HepG2 (cell line): ENCODE measurements around the gene DDX19B. TPM values are rescaled to one million over a fixed set of nuclear protein-coding genes. Genes with fewer than 3 reads are reported as not detected.

ENCODE experiments used
- EZH2 ChIP-seq: conservative IDR thresholded peaks from 2 replicates; pipeline ENCODE4 v1.6.1; 2012; ENCODE audit warnings: mild to moderate bottlenecking, low read depth, low read length, moderate library complexity
- FOXP4 ChIP-seq: sonication (generic); formaldehyde crosslinking; IDR thresholded peaks from 2 replicates; pipeline ENCODE4 v1.4.0; 2020; ENCODE audit warnings: missing genetic modification reagents
- GMEB1 ChIP-seq: sonication (generic); formaldehyde crosslinking; IDR thresholded peaks from 2 replicates; pipeline ENCODE4 v1.5.1; 2020; ENCODE audit warnings: missing genetic modification reagents, mild to moderate bottlenecking, borderline replicate concordance
- JDP2 ChIP-seq: sonication (generic); formaldehyde crosslinking; IDR thresholded peaks from 2 replicates; pipeline ENCODE4 v1.8.1; 2022; ENCODE audit warnings: missing genetic modification reagents, borderline replicate concordance
- MLLT10 ChIP-seq: sonication (generic); formaldehyde crosslinking; IDR thresholded peaks from 2 replicates; pipeline ENCODE4 v1.4.0; 2020; ENCODE audit warnings: missing genetic modification reagents
- NRL ChIP-seq: sonication (generic); formaldehyde crosslinking; IDR thresholded peaks from 2 replicates; pipeline ENCODE4 v1.5.0; 2020; ENCODE audit warnings: missing genetic modification reagents, mild to moderate bottlenecking, moderate library complexity, borderline replicate concordance
- RNF219 ChIP-seq: sonication (generic); formaldehyde crosslinking; IDR thresholded peaks from 2 replicates; pipeline ENCODE4 v1.5.0; 2020; ENCODE audit warnings: mild to moderate bottlenecking, missing genetic modification reagents
- SETDB1 ChIP-seq: sonication (generic); formaldehyde crosslinking; IDR thresholded peaks from 2 replicates; pipeline ENCODE4 v1.5.1; 2020; ENCODE audit warnings: missing genetic modification reagents, mild to moderate bottlenecking, borderline replicate concordance
- ZBTB33 ChIP-seq: sonication (generic); formaldehyde crosslinking; IDR thresholded peaks from 2 replicates; pipeline ENCODE4 v1.4.0; 2020; ENCODE audit warnings: missing genetic modification reagents
- ZBTB4 ChIP-seq: sonication (generic); formaldehyde crosslinking; IDR thresholded peaks from 2 replicates; pipeline ENCODE4 v1.4.0; 2020; ENCODE audit warnings: missing genetic modification reagents, mild to moderate bottlenecking, borderline replicate concordance
- ZNF138 ChIP-seq: sonication (generic); formaldehyde crosslinking; IDR thresholded peaks from 2 replicates; pipeline ENCODE4 v1.5.0; 2020; ENCODE audit warnings: mild to moderate bottlenecking, low read depth, missing genetic modification reagents
- ZNF292 ChIP-seq: sonication (generic); formaldehyde crosslinking; IDR thresholded peaks from 2 replicates; pipeline ENCODE4 v1.8.1; 2022; ENCODE audit warnings: mild to moderate bottlenecking, low read depth, missing genetic modification reagents, borderline replicate concordance
- ZNF335 ChIP-seq: sonication (generic); formaldehyde crosslinking; IDR thresholded peaks from 2 replicates; pipeline ENCODE4 v1.4.0; 2020; ENCODE audit warnings: missing genetic modification reagents
- ZNF430 ChIP-seq: sonication (generic); formaldehyde crosslinking; IDR thresholded peaks from 2 replicates; pipeline ENCODE4 v1.9.0; 2021; ENCODE audit warnings: mild to moderate bottlenecking, missing genetic modification reagents
- ZNF567 ChIP-seq: sonication (generic); formaldehyde crosslinking; IDR thresholded peaks from 2 replicates; pipeline ENCODE4 v1.8.1; 2023; ENCODE audit warnings: mild to moderate bottlenecking, missing genetic modification reagents, borderline replicate concordance
- ZNF678 ChIP-seq: sonication (generic); formaldehyde crosslinking; IDR thresholded peaks from 2 replicates; pipeline ENCODE4 v1.4.0; 2020; ENCODE audit warnings: mild to moderate bottlenecking, missing genetic modification reagents
- polyA plus RNA-seq, 8 experiments: library from polyadenylated mRNA; depleted of rRNA in 3 of 8; stranded (reverse) in 7 of 8; unstranded in 1 of 8; fragments of >200 nt; fragmentation: Illumina TruSeq in 4 of 8; extraction: Trizol in 4 of 8; gene quantifications; 2 replicates each; pipeline versions ENCODE4 v1.2.1 to v1.2.3, GENCODE V29; 2011 to 2016; ENCODE audit warnings: low read depth in 4 of 8, missing spikeins in 1 of 8, mixed read lengths in 1 of 8; ENCODE audit not compliant: insufficient read depth in 1 of 8
- total RNA-seq, 5 experiments: library from RNA; depleted of rRNA; stranded (reverse); fragments of >200 nt; fragmentation: Illumina TruSeq; extraction: Trizol; gene quantifications; 2 replicates each; pipeline ENCODE4 v1.2.3, GENCODE V29; 2016; ENCODE audit warnings: low read depth in 1 of 5

DDX19B gene
- total and polyA plus RNA-seq, 2 of the 13 experiments (the other 11 are each of a cell fraction or from before 2014, with no cell fraction given): 36.2 to 40.0 TPM

GRCh38 chr16:70289229-70290094, 9.5 kb upstream of the DDX19B start, which contains the start of gene AARS1 (continued):
- TF ChIP-seq ZNF292 (CRISPR knock-in tag): peak; percentile 71
- peak; percentile 69; the same call in 1 of the 2 replicates for TF ChIP-seq GMEB1 (CRISPR knock-in tag)
- peak; percentile 93 for TF ChIP-seq ZNF430
- TF ChIP-seq JDP2 (CRISPR knock-in tag): no peak
- no peak for TF ChIP-seq ZNF567
- TF ChIP-seq MLLT10 (CRISPR knock-in tag): 0 out of 2 replicates have a peak, but pooled peaks have one; percentile 67
- TF ChIP-seq EZH2: no peak
- TF ChIP-seq ZNF335 (CRISPR knock-in tag): peak; percentile 81
- no peak for TF ChIP-seq SETDB1
- TF ChIP-seq NRL (CRISPR knock-in tag): peak; percentile 95
- 0 out of 2 replicates have a peak, but pooled peaks have one; percentile 28 for TF ChIP-seq FOXP4 (CRISPR knock-in tag)
- 0 out of 2 replicates have a peak, but pooled peaks have one; percentile 52 for TF ChIP-seq ZNF138 (CRISPR knock-in tag)
- TF ChIP-seq ZNF678: peak; percentile 72; the same call in 1 of the 2 replicates
- TF ChIP-seq RNF219 (CRISPR knock-in tag): no peak
- TF ChIP-seq ZBTB33 (CRISPR knock-in tag): peak; percentile 56; the same call in 1 of the 2 replicates
- peak; percentile 40; the same call in 1 of the 2 replicates for TF ChIP-seq ZBTB4 (CRISPR knock-in tag)
